ENCODE results near the gene IFT74.

DNA sequence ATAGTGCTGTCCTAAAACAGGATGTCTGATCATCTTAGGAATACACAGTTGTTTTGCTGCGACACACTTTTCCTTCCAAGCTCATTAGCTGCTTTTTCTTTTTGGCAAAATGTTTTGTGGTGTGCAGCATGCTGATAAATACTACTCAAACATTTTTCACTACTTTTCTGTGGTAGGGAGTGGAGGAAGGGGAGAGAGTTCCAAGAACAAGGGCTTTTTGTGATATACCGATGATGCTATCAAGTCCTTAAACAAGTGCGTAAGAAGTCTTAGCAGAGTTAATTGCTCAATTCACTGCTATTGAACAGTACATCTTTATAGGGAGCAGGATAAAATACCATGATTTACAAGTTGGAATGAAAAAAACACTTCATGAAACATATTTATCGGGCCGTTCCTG lies 129.2 kb downstream of the IFT74 start:
- TF ChIP-seq, protein P1, sequence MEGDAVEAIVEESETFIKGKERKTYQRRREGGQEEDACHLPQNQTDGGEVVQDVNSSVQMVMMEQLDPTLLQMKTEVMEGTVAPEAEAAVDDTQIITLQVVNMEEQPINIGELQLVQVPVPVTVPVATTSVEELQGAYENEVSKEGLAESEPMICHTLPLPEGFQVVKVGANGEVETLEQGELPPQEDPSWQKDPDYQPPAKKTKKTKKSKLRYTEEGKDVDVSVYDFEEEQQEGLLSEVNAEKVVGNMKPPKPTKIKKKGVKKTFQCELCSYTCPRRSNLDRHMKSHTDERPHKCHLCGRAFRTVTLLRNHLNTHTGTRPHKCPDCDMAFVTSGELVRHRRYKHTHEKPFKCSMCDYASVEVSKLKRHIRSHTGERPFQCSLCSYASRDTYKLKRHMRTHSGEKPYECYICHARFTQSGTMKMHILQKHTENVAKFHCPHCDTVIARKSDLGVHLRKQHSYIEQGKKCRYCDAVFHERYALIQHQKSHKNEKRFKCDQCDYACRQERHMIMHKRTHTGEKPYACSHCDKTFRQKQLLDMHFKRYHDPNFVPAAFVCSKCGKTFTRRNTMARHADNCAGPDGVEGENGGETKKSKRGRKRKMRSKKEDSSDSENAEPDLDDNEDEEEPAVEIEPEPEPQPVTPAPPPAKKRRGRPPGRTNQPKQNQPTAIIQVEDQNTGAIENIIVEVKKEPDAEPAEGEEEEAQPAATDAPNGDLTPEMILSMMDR (IDR thresholded peaks at IDR 0.05; ENCODE audit: insufficient read depth, low read length), result no peak
- TF ChIP-seq SPI1 (IDR thresholded peaks at IDR 0.05; ENCODE audit: borderline replicate concordance, low read depth) (no peak), POLR2AphosphoS5 (IDR thresholded peaks at IDR 0.05; ENCODE audit: low read depth) (no peak)
- TF ChIP-seq, protein P2, sequence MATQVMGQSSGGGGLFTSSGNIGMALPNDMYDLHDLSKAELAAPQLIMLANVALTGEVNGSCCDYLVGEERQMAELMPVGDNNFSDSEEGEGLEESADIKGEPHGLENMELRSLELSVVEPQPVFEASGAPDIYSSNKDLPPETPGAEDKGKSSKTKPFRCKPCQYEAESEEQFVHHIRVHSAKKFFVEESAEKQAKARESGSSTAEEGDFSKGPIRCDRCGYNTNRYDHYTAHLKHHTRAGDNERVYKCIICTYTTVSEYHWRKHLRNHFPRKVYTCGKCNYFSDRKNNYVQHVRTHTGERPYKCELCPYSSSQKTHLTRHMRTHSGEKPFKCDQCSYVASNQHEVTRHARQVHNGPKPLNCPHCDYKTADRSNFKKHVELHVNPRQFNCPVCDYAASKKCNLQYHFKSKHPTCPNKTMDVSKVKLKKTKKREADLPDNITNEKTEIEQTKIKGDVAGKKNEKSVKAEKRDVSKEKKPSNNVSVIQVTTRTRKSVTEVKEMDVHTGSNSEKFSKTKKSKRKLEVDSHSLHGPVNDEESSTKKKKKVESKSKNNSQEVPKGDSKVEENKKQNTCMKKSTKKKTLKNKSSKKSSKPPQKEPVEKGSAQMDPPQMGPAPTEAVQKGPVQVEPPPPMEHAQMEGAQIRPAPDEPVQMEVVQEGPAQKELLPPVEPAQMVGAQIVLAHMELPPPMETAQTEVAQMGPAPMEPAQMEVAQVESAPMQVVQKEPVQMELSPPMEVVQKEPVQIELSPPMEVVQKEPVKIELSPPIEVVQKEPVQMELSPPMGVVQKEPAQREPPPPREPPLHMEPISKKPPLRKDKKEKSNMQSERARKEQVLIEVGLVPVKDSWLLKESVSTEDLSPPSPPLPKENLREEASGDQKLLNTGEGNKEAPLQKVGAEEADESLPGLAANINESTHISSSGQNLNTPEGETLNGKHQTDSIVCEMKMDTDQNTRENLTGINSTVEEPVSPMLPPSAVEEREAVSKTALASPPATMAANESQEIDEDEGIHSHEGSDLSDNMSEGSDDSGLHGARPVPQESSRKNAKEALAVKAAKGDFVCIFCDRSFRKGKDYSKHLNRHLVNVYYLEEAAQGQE (IDR thresholded peaks at IDR 0.05; ENCODE audit: insufficient replicate concordance, low read depth), result no peak

Measured in HL-60 (cell line).